GM12878 (cell line): ENCODE measurements around the gene TNNC2.

Experiments used
- BRCA1 ChIP-seq: IDR thresholded peaks from 2 replicates; pipeline ENCODE4 v1.6.1; 2011; ENCODE audit warnings: low read depth, low read length, improper control_type of control experiment
- CTCF ChIP-seq, 3 experiments: IDR thresholded peaks in 2 of 3; conservative IDR thresholded peaks in 1 of 3; 2 replicates each; pipeline ENCODE4 v1.5.1; 2011; ENCODE audit warnings: low read depth in 3 of 3, low read length in 3 of 3, mild to moderate bottlenecking in 3 of 3, control low read depth in 2 of 3, moderate library complexity in 2 of 3, inconsistent platforms in 1 of 3, mixed read lengths in 1 of 3; ENCODE audit not compliant: control insufficient read depth in 2 of 3, insufficient read depth in 1 of 3; ENCODE audit errors: extremely low read depth in 1 of 3
- EP300 ChIP-seq, 2 experiments: fragments of 150-350 bp in 1 of 2; IDR thresholded peaks; 2 replicates each; pipeline ENCODE4 v1.6.1; 2011 to 2012; ENCODE audit warnings: low read depth in 2 of 2, low read length in 2 of 2, borderline replicate concordance in 1 of 2, improper control_type of control experiment in 1 of 2, inconsistent platforms in 1 of 2; ENCODE audit not compliant: control insufficient read depth in 1 of 2
- EZH2 ChIP-seq: IDR thresholded peaks from 2 replicates; pipeline ENCODE4 v1.6.1; 2012; ENCODE audit warnings: low read depth, mild to moderate bottlenecking, control low read depth, inconsistent platforms, low read length, borderline replicate concordance; ENCODE audit not compliant: control insufficient read depth
- NR2C1 ChIP-seq: fragments of 450-650 bp; IDR thresholded peaks from 2 replicates; pipeline ENCODE4 v1.6.1; 2017; ENCODE audit warnings: antibody characterized with exemption, mild to moderate bottlenecking, moderate library complexity
- POU2F2 ChIP-seq: IDR thresholded peaks from 3 replicates; pipeline ENCODE4 v1.6.1; 2011; ENCODE audit warnings: low read depth, mild to moderate bottlenecking, low read length, borderline replicate concordance
- ZBTB33 ChIP-seq: fragments of 450-650 bp; IDR thresholded peaks from 2 replicates; pipeline ENCODE4 v1.6.1; 2017; ENCODE audit warnings: mild to moderate bottlenecking
- ZBTB40 ChIP-seq: fragments of 450-650 bp; IDR thresholded peaks from 2 replicates; pipeline ENCODE4 v1.6.1; 2016; ENCODE audit warnings: mild to moderate bottlenecking, moderate library complexity, borderline replicate concordance

GRCh38 chr20:45852326-45852725 is 25.2 kb upstream of the TNNC2 start:
- no peak for TF ChIP-seq CTCF (IDR thresholded peaks at IDR 0.05 in 2 of 3, conservative IDR thresholded peaks at IDR 0.05 in 1 of 3; ENCODE audit: control insufficient read depth in 2 of 3, extremely low read depth in 1 of 3, insufficient read depth in 1 of 3, low read depth in 3 of 3, low read length in 3 of 3)
- TF ChIP-seq ZBTB40: no peak
- no peak for TF ChIP-seq ZBTB33
- no peak for TF ChIP-seq BRCA1
- no peak for TF ChIP-seq POU2F2
- TF ChIP-seq EP300 (IDR thresholded peaks at IDR 0.05; ENCODE audit: borderline replicate concordance in 1 of 2, control insufficient read depth in 1 of 2, low read depth in 2 of 2, low read length in 2 of 2): no peak
- TF ChIP-seq NR2C1: no peak
- no peak for TF ChIP-seq EZH2
